ENCODE results near the gene GDF15.

Gene GDF15

DNA sequence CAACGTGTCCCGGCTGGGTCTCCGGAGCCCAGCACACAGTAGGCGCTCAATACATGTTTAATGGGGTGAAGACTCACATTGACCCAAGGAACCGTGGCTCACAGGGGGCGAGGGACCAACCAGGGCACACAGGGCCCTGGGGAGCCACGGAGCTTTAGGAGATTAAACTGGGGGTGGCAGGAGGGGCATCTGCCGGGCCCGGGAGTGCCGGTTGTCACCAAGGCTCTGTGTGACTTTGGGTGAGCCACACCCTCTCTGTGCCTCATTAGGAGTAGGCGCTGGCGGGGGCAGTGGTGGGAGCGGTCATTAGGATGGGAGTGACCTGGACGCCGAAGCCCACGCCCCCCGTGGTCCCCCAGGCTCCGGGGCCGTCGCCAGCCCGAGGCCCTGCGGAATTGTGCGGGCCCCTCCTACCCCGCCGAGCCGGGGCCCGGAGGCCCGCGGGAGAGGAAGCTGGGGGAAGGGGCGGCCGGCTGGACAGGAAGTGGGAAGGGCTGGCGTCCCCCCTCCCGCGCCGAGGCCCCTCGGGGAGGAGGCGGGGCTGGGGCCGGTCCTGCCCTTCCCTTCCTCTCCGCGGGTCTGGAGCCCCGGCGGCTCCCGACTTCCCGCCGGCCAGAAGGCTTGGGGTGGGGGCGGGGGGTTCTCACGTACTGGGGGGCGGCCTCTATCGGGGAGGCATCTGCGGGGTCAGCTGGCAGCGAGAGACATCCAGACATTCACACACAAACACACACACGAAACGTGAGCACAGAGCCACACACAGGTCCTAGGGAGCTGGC, 31.5 kb downstream of the GDF15 start:
- in situ Hi-C loops (cut with MboI; ENCODE audit: low sequenced_read_pairs) = no loop called here

DNA sequence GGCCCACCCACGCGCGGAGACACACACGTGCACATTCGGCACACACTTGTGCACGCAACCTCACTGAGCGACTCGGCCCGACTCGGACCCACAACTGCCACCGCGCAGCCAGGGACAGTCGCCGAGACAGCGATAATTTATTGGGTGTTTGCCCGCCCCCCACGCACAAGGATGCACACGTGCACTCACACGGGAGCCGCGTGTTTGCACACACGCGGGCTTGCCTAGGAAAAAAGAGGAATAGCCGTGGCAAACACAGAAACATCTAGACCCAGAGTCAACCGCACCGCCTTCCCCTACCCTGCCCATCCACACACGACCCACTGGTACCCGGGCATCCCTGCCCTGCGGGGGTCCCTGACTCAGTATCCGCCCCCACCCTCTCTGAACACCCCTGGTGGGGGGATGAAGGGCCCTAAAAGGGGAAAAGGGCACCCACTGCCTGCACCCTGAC, 32.1 kb downstream of the GDF15 start:
- in situ Hi-C loops (cut with MboI; ENCODE audit: low sequenced_read_pairs) = no loop called here

DNA sequence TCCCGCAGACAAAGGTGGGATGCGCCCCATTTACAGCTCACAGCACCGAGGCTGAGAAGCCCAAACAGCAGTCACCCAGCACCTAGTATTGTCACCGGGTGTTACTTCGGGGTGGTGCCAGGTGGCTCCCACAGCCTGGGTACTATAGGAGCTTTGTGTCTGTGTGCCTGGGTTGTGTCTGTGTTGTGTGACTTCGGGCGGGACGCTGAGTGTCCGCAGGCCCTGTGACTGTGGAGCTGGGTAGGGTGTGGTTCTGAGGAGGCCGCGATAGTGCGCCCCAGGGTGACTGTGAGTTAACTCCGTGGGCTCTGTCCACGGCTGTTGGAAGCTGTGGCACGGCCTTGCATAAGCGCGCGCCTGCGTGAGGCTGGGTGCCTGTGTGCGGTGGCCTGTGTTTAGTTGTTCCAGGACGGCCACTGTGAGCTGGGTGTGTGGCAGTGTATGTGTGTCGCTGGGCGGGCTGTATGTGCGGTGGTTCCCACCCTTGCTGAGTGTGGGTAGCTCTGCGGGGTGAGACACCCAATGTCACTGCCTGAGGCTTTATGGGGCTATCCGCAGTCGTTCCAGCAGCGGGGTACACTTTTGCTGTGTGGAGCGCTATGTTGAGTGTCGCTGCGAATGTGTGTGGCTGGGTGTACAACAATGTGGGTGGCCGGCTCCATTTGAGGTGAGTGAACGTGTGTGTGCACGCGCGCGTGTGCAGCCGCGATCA, 32.7 kb downstream of the GDF15 start:
- in situ Hi-C loops (cut with MboI; ENCODE audit: low sequenced_read_pairs) = no loop called here

DNA sequence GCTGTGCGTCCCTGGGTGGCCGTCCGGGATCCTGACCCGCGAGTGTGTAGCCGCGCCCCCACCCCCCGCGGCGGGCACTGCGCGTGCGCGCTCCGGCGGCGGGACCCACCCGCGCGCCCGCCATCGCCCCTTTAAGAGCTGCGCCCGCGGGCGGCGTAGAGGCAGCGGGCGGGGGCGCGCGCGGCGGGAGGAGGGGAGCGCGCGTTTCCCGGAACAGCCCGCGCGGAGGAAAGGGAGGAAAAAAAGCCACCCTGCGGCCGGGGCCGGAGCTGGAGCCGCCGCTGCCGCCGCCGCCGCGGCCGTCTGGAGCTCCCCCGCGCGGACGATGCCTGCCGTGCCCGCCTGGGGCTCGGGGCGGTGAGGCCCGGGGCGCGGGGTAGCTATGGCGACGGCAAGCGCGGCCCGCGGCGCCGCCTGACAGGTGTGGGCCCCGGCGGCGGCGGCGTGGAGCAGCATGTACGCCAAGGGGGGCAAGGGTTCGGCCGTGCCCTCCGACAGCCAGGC, 33.3 kb downstream of the GDF15 start, which contains the start of gene SSBP4:
Gene SSBP4 (plus strand): TSS at position 204 of the 504 bp plus-strand sequence. CDS start 251 bp downstream, at position 455.
- in situ Hi-C loops (cut with MboI; ENCODE audit: low sequenced_read_pairs) = no loop called here

DNA sequence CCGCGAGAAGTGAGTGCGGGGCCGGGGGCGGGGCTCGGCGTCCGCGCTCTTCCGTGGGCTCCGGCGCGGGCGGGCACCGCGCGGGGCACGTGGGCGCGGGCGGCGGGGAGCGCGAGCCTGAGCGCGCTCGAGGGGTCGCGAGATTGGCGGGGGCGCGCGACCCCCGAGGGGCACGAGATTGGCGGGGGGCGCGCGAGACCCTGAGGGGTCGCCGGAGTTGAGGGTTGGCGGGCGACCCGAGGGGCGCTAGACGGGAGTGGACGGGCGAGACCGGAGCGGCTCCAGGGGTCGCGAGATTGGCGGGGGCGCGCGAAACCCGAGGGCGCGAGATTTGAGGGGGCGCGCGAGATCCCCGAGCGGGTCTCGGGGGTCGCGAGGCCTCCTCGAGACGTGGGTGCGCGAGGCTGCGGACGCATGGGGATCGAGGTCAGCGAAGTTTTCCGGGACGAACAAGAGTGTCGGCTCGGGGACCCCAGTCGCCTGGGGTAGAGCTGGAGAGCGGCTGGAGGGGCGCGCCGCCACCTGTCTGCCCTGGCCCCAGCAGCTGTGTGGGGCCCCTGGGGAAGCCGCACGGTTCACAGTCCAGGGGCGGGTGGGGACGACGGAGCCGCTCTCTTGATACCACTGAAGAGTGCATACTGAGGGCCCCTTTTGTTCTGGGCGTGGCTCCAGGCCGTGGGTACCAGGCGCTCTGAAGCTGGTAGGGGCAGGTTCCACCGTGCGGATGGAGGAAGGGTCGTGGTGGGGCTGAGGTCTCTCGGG, 33.9 kb downstream of the GDF15 start:
- in situ Hi-C loops (cut with MboI; ENCODE audit: low sequenced_read_pairs) = no loop called here

DNA sequence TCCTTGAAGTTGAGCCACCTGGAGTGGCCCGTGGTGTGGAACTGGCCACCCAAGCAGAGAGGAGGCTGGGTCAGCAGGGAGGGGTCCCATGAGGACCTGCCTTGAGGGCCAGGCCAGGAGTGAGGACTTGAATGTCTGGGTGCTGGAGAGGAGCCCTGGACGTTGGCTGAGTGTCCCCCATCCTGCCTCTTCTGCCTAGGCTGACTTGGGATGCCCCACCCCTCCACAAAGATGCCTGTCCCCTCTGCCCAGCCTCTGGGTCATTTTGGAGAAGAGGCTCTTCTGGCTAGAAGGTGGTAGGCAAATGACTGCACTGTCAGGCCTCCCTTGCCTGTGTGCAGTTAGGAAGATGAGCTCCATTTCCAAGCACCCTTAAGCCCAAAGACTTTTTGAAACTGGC, 35.0 kb downstream of the GDF15 start:
- in situ Hi-C loops (cut with MboI; ENCODE audit: low sequenced_read_pairs) = no loop called here

DNA sequence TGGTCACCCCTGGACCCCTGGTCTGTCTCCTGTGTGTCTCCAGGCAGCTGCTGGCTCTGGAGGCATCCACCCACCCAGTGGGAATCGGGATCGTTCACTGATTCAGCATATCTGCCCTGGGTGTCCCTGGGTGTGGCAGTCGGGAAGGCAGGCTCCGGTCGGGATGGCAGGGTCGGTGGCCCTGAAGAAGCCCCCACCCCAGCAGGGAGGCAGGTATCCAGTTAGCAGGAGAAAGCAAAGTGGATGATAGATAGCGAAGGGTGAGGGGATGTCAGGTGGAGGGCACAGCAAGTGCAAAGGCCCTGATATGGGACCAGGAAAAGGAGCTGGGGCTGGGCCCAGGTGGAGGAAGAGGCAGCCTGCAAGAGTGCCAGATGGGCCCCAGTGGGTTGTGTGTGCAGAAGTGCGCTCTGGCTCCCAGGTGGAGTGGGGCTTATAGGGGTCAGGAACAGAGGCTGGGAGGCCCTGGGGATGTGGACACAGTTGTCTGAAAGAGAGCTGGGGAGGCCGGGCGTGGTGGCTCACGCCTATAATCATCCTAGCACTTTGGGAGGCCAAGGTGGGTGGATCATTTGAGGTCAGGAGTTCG, 35.5 kb downstream of the GDF15 start:
- in situ Hi-C loops (cut with MboI; ENCODE audit: low sequenced_read_pairs) = no loop called here

DNA sequence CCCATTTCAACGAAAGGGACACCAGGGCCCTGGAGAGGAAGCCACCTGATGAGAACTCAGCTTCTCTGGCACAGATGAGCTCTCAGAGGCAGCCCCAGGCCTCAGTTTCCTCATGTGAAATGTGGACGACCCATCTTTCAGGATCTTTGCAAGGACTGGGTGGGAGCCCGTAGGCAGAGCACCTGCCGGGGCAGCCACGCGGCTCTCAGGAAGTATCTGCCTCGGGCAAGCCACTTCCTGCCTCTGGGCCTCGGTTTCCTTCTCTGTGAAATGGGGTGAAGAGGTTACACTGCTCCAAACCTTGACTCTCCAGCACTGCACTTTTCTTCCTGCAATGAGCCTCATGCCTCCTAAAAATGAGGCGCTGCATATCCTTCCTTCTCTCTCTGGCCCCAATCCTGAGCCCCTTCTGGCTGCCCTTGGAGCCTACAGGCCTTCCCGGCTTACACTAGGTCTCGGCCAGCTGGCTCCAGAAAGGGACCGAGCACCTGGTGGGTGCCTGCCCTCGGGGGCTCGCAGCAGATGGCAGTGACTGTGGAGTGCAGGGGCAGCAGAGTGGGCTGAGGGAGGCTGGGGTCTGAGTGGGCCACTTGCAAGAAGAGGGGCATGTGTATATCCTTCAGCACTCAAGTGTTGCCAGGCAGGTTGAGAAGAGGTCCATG, 36.7 kb downstream of the GDF15 start:
- in situ Hi-C loops (cut with MboI; ENCODE audit: low sequenced_read_pairs) = no loop called here

DNA sequence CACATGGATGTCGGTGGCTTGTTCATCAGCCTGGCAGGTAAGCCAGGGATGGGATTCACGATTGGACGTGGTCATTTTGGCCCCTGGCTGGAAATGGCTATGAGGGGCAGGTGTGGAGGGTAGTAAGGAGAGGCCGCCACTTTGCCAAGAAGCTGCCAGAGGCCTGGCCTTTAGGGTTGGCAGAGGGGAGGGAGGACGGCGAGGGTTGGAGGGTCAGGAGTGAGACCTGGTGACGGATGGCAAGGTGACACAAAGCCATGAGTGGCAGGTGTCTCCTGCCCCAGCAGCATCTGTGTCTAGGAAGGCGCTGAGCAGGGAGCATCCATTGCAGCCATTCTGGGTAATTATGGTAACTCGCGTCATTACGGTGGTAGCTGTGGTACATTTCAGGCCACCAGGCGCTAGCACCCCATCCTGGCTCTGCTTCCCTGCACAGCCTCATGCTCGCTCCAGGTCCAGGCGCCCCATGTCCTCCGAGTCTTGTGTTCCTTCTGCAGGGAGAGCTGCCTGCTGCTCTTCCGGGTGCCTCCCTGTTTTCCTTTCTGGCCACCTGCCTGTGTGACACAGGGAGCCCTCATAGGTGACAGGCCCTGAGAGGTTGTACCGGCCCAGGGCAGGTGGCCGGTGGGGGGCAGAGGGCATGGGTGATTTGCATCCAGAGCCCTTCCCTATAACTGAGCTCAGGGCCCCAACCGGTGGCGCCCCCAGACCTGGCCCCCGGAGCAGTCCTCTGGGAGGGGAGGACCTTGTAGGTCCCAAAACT, 37.5 kb downstream of the GDF15 start:
- in situ Hi-C loops (cut with MboI; ENCODE audit: low sequenced_read_pairs) = no loop called here

DNA sequence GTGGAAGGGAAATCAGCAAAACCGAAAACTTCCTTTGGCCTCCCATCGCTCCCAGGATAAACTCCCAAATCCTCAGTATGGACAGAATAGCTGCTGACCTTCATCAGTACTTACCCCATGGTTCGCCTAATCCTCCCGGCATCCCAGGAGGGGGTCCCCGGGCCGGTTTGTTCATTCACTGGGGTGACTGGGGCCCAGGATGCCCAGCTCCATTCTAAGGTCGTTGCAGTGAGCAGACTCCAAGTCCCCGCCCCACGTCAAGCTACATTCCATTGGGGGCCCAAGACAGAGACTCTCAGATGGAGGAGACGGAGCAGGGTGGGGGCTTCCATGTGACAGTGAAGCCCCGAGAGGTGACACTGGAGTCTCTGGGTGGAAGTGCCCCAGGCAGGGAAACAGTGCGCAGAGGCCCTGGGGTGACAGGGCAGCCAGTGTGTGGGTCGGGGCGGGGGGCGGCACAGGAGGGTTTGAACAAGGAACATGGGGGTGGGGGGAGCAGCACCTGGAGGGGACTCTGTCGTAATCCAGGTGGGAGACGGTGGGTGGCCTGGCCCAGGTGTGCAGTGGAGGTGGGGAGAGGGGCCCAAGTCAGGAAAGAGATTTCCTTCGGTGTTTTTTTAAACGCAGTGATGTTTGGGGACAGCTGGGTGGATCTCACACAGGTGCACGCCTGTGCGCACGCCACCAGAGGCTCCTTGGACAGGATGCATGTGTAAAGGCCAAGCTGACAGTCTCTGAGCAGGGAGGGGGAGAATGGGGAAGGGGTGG, 38.3 kb downstream of the GDF15 start:
- in situ Hi-C loops (cut with MboI; ENCODE audit: low sequenced_read_pairs) = no loop called here

DNA sequence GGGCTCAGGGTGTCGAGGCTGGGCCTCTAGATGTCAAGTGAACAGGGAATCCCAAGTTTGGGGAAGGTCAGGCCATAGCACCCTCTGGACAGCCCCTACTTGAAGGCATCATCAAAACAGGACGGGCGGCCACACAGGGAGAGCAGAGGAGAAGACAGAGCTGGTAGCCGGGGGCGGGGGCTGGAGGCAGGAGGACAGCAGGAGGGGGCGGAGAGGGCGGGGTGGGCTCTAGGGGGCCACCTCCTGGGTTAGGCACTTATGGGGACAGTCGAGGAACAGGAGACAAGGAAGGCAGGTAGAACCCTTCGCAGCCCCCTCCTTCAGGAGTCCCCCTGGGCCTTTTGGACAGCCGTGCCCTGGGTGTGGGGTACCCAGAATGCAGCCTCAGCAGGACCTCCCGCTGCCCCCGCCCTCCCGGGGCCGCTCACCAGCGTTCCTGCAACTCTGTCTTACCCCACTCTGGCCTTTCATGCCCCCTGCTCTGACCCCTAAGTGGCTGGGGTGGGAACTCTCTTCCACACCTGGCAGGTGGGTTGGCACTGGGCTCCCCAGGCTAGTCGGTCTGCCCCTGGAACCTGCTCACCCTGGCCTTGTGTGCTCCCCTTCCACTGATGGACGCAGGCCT, 39.0 kb downstream of the GDF15 start:
- in situ Hi-C loops (cut with MboI; ENCODE audit: low sequenced_read_pairs) = no loop called here

DNA sequence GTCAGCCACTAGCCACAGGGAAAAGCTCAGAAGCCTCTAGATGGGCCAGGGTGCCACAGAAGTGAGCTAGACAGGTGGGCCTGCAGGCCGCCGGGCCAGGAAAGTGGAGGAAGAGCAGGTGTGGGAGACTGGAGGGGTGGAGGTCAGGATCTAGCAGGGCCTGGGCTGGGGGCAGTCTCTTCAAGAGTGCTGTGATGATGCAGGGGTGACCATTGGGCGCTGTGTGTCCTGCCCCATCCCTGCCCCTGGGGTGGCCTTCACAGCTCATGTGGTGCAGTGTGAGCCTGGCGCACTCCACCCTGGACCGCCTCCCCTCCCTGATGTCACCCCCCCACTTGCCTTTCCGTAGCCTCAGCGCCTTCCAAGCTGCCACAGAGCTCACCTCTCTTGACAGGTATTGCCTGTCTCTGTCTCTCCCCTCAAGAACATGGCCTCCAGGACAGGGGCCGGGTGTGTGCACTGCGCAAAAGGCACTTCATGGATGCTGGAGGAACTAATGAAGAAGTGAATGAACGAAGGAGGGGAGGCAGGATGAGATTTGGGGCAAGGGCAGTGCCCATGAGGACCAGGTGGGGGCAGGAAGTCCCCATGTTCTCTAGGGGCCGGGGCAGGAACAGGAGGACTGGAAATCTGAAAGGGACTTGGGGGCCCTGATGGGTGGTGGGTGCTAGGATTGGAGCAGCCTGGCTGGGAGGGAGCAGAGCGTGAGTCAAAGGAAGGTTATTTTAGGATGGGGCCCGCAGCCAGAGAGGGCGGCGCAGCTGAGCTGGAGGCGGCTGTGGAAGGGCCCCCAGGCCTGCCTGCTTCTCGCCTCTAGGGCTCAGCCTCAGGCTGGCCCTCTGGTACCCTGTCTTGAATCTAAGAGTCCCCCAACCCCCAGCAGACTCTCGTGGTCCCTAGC, 39.8 kb downstream of the GDF15 start:
- in situ Hi-C loops (cut with MboI; ENCODE audit: low sequenced_read_pairs) = no loop called here

DNA sequence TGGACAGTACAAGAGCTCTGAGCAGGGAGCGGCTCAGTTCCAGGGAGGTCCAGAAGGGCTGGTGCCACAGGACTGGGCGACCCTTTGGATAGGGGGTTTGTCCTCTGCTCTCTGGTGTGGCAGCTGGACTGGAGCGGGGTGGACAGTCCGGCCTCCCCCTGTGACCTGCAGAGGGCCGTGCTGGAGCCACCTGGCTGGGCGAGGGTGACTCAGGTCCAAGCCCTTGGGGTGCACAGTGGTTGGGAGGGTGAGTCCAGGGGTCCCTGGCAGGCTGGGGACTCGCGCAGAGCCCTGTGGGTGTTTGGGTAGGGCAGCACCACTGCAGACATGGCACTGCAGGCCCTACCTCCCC, 40.4 kb downstream of the GDF15 start:
- in situ Hi-C loops (cut with MboI; ENCODE audit: low sequenced_read_pairs) = no loop called here

DNA sequence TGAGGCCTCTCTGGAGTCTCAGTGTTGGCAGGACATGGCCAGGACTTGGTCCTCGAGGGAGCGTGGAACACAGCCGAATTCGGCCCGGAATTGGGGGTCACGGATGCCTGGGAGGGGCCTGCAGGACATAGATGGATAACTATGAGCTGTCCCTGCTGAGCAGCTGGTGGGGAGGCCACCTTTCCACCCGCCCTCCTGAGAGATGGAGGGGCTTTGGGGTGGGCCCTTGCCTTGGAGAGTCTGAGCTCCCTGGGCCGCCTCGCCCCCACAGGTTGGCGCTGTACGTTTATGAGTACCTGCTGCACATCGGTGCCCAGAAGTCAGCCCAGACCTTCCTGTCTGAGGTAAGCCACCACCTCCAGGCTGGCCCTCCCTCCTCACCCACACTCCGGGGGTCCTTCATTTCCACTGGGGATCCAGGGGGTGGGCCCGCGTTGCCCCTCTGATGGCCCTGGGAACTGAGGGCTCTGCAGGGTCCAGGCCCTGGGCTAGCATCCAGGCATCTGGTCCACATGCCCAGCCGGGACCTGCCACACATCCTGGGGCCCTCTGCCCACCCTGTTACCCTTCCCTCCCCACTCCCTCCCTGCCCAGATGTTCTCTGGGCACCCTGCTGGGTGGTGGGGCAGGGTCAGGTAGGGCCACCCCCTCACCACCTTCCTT, 41.3 kb downstream of the GDF15 start:
- in situ Hi-C loops (cut with MboI; ENCODE audit: low sequenced_read_pairs) = no loop called here

DNA sequence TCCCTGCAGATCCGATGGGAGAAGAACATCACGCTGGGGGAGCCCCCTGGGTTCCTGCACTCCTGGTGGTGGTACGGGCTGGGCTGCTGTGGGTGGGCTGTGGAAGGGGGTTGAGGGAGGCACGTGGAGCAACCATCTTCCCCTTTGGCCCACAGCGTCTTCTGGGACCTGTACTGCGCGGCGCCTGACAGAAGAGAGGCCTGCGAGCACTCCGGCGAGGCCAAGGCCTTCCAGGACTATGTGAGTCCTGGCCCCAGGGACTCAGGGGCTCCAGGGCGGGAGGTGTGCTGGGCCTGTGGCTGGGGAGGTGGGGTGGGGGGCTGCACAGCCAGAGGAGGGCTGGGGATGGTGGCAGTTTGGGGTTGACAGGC, 41.8 kb downstream of the GDF15 start:
- in situ Hi-C loops (cut with MboI; ENCODE audit: low sequenced_read_pairs) = no loop called here

DNA sequence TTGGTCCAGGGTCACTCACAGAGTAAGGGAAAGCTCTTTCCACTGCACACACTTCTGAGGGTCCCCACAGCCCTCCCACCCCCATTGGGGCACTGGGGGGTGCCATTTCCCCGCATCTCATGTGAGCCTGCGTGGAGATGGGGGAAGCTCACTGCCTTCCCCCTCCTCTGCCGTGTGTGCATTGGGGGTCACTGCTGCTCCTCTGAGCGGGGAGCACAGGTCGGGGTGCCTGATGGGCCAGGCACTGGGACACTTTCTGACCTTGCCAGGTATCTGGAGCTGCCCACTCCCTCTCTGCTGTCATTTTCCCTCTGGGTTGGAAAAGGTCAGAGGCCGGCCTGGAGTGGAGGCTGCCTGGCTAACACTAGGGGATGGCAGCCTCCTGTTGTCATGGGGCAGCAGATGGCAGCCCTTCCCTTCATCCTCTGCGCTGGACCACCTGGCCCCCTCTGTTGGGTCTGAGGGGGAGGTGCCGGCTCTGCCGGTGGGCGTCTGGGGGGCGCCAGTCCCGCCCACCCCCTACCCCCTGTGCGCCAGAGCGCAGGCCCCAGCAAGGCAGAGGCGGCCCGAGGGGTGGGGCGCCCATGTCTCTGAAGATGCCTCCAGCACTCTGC, 42.3 kb downstream of the GDF15 start:
- in situ Hi-C loops (cut with MboI; ENCODE audit: low sequenced_read_pairs) = no loop called here

All from HL-60/S4 treated with retinoic acid at 250 ng/mL for 4 days and 3 days (cell line).